AG09319 (cell line): ENCODE measurements around the gene HBG1.

Experiments used
- DNase-seq: peaks from one replicate; pipeline ENCODE4 v3.0.0-alpha.2; 2010; ENCODE audit warnings: low read depth; ENCODE audit errors: extremely low read depth
- CTCF ChIP-seq: IDR thresholded peaks from 2 replicates; pipeline ENCODE4 v1.5.1; 2011; ENCODE audit warnings: low read depth, mild to moderate bottlenecking, inconsistent platforms, low read length, moderate library complexity

HBG1 gene

GRCh38 chr11:5283086-5283485 is 33.4 kb upstream of the HBG1 start:
- DNase-seq: no peak
- no peak for TF ChIP-seq CTCF

GRCh38 chr11:5282628-5283027 is 33.0 kb upstream of the HBG1 start:
- DNase-seq: no peak
- no peak for TF ChIP-seq CTCF

GRCh38 chr11:5281596-5281995 is 31.9 kb upstream of the HBG1 start:
- DNase-seq: no peak
- TF ChIP-seq CTCF: no peak

GRCh38 chr11:5280582-5281102 is 31.0 kb upstream of the HBG1 start:
- DNase-seq: peak; percentile 95
- TF ChIP-seq CTCF: no peak

- DNase-seq: no peak
- no peak for TF ChIP-seq CTCF
These were observed 29.9 kb upstream of the HBG1 start for GRCh38 chr11:5279471-5280090.

- DNase-seq: no peak
- no peak for TF ChIP-seq CTCF
These were observed 28.2 kb upstream of the HBG1 start for GRCh38 chr11:5277807-5278382.

GRCh38 chr11:5276697-5277096 is 27.0 kb upstream of the HBG1 start:
- TF ChIP-seq CTCF: no peak
- DNase-seq: no peak
